Adrenal gland (tissue), 12 donors: ENCODE results near the gene FBXO36. TPM values are rescaled to one million over a fixed set of nuclear protein-coding genes. Genes with fewer than 3 reads are reported as not detected.

ENCODE experiments used
- DNase-seq, 7 donors: peaks; one replicate each; pipeline ENCODE4 v3.0.0-alpha.2; 2019 to 2020
- H3K27ac ChIP-seq, 5 donors: fragments of 200-600 bp; sonication (generic) in 4 of 5; 1 replicate in 3 of 5; 2 replicates in 2 of 5; pipeline versions ENCODE4 v1.5.1 to v1.8.0; 2016 to 2020; ENCODE audit warnings: mild to moderate bottlenecking in 1 of 5
- H3K27me3 ChIP-seq: fragments of 200-600 bp; 2 replicates; pipeline ENCODE4 v1.8.0; 2021
- H3K36me3 ChIP-seq, 2 donors: fragments of 200-600 bp; replicated peaks in 1 of 2; 1 replicate in 1 of 2; 2 replicates in 1 of 2; pipeline versions ENCODE4 v1.5.1 to v1.8.0; 2018 to 2022
- H3K4me1 ChIP-seq, 2 donors: fragments of 200-600 bp; replicated peaks in 1 of 2; 1 replicate in 1 of 2; 2 replicates in 1 of 2; pipeline versions ENCODE4 v1.5.1 to v1.8.0; 2018 to 2021
- H3K4me3 ChIP-seq, 4 donors: fragments of 200-600 bp; sonication (generic) in 3 of 4; one replicate each; pipeline ENCODE4 v1.5.1; 2016 to 2018
- H3K9me3 ChIP-seq, 3 donors: fragments of 200-600 bp; sonication (generic) in 1 of 3; replicated peaks in 1 of 3; 1 replicate in 2 of 3; 2 replicates in 1 of 3; pipeline versions ENCODE4 v1.5.1 to v1.8.0; 2016 to 2021
- CTCF ChIP-seq, 6 experiments: fragments of 450-650 bp in 4 of 6; fragments of 200-600 bp in 2 of 6; sonication (generic) in 1 of 6; IDR thresholded peaks; 1 replicate in 5 of 6; 2 replicates in 1 of 6; pipeline versions ENCODE4 v1.5.1 to v1.8.0; 2016 to 2021; ENCODE audit warnings: antibody characterized with exemption in 6 of 6, mild to moderate bottlenecking in 2 of 6, moderate library complexity in 1 of 6
- POLR2A ChIP-seq, 2 donors: fragments of 450-650 bp; IDR thresholded peaks; one replicate each; pipeline ENCODE4 v1.6.1; 2017; ENCODE audit warnings: antibody characterized with exemption in 2 of 2, mild to moderate bottlenecking in 2 of 2, moderate library complexity in 1 of 2
- WGBS, 4 donors: extraction: QIAGEN DNeasy Blood & Tissue Kit in 2 of 4; methylation state at CpG; one replicate each; pipeline versions ENCODE4 v1.1.5 to v1.1.7; 2013 to 2017; 5-methylcytosine and 5-hydroxymethylcytosine counted together
- intact Hi-C, 2 donors: fragments of 100-400 bp; cut with DNase I; formaldehyde crosslinking; loops; one replicate each; pipeline versions ENCODE4 v1.14.1 to v1.15.0; 2022 to 2023
- polyA plus RNA-seq, 3 donors: library from polyadenylated mRNA; stranded (reverse); fragments of 200-250 nt in 2 of 3; fragments of 350-450 nt in 1 of 3; fragmentation: Illumina TruSeq in 1 of 3; extraction: RNeasy Lipid Tissue Mini Kit (QIAGEN cat#74804) in 1 of 3; gene quantifications; one replicate each; pipeline ENCODE4 v1.2.3, GENCODE V29; 2013 to 2014
- total RNA-seq, 9 donors: library from RNA; depleted of rRNA in 4 of 9; stranded (reverse); fragments of >200 nt in 4 of 9; fragments of 120-200 nt in 1 of 9; fragmentation: NEBNext Ultra II Directional in 1 of 9; extraction: Animal tissue kit (Norgen Biotek cat#: 25700) in 1 of 9; gene quantifications; one replicate each; pipeline versions ENCODE4 v1.1.0 to v1.2.4, GENCODE V29; 2013 to 2023
- donor health status: healthy with polysubstance abuse.
- donor health status: Bipolar disorder and iron deficiency.
- donor health status: DM: yes; HTN: yes; CAD: no.
- donor health status: DM: no; HTN: no; CAD: no.
- donor health status: DM: no; HTN: no; CAD: no.
- donor health status: DM: yes; HTN: yes; CAD: no.

The FBXO36 gene
- total and polyA plus RNA-seq, 12 donors, result 1.9 to 9.5 (median 6.4) TPM

GRCh38 chr2:229942671-229943070 is 20.4 kb downstream of the FBXO36 start:
- Histone ChIP-seq H3K9me3 (no peaks in the 10 kb centered on the region), H3K27me3 (no peaks in the 10 kb centered on the region), H3K4me1 (no peaks in the 10 kb centered on the region), H3K36me3 (no peaks in the 10 kb centered on the region), H3K4me3 (no peak overlapping the region), H3K27ac (no peak overlapping the region)
- DNase-seq, result no peak
- 93 to 98% (median 96%) methylated on average over 8 of the region's 8 CpGs for WGBS, 4 donors
- TF ChIP-seq CTCF (IDR thresholded peaks at IDR 0.05), result no peak
- TF ChIP-seq POLR2A (IDR thresholded peaks at IDR 0.05), result no peak
- intact Hi-C loops, result no loop called here

GRCh38 chr2:229943171-229943570 is 20.9 kb downstream of the FBXO36 start:
- H3K4me1 ChIP-seq, result no peaks in the 10 kb centered on the region
- TF ChIP-seq POLR2A (IDR thresholded peaks at IDR 0.05), result no peak
- no peak for TF ChIP-seq CTCF (IDR thresholded peaks at IDR 0.05)
- 70 to 77% (median 77%) methylated on average over 2 of the region's 2 CpGs for WGBS, 4 donors
- H3K9me3 ChIP-seq, result no peaks in the 10 kb centered on the region
- H3K4me3 ChIP-seq, result no peak overlapping the region
- intact Hi-C loops, result no loop called here
- DNase-seq, result no peak
- H3K27me3 ChIP-seq, result no peaks in the 10 kb centered on the region
- H3K27ac ChIP-seq, result no peak overlapping the region
- H3K36me3 ChIP-seq, result no peaks in the 10 kb centered on the region

- TF ChIP-seq POLR2A (IDR thresholded peaks at IDR 0.05) (no peak), CTCF (IDR thresholded peaks at IDR 0.05) (no peak)
- H3K27ac ChIP-seq, result no peak overlapping the region
- WGBS, 4 donors, result 81 to 86% (median 85%) methylated on average over 5 of the region's 5 CpGs
These were observed 21.6 kb downstream of the FBXO36 start for GRCh38 chr2:229943770-229944449.

GRCh38 chr2:229945975-229946374 is 23.7 kb downstream of the FBXO36 start:
- Histone ChIP-seq H3K4me1 (no peaks in the 10 kb centered on the region), H3K9me3 (no peaks in the 10 kb centered on the region), H3K27me3 (no peaks in the 10 kb centered on the region), H3K27ac (no peak overlapping the region), H3K36me3 (no peaks in the 10 kb centered on the region), H3K4me3 (no peak overlapping the region)
- no peak for TF ChIP-seq CTCF (IDR thresholded peaks at IDR 0.05)
- no peak for TF ChIP-seq POLR2A (IDR thresholded peaks at IDR 0.05)
- DNase-seq, result no peak
- intact Hi-C loops, result no loop called here
- 94 to 99% (median 95%) methylated on average over 8 of the region's 8 CpGs for WGBS, 4 donors

More at GRCh38 chr2:229943770-229944449, 21.6 kb downstream of the FBXO36 start:
- no peak for DNase-seq
- Histone ChIP-seq H3K4me3 (no peak overlapping the region), H3K9me3 (no peaks in the 10 kb centered on the region), H3K36me3 (no peaks in the 10 kb centered on the region), H3K4me1 (no peaks in the 10 kb centered on the region), H3K27me3 (no peaks in the 10 kb centered on the region)
- intact Hi-C loops, result no loop called here
